Natural killer cell (primary cell): Measurements from ENCODE around the gene TMIGD1. TPM values are rescaled to one million over a fixed set of nuclear protein-coding genes. Genes with fewer than 3 reads are reported as not detected.
A peak's percentile ranks its signal among the peaks of the same experiment; 100 is the strongest.

ENCODE experiments used
- ATAC-seq, 3 donors: fragments of 150-1000 bp in 2 of 3; fragments of 200-7000 bp in 1 of 3; cut with Tn5 transposase; 1 replicate in 1 of 3; 2 replicates in 2 of 3; pipeline ENCODE4 v1.10.0; 2021; ENCODE audit warnings: mild to moderate bottlenecking in 2 of 3, moderate library complexity in 2 of 3
- DNase-seq, 2 donors: peaks; one replicate each; pipeline versions ENCODE4 v3.0.0 to v3.0.0-alpha.2; 2013 to 2021; ENCODE audit warnings: mixed read lengths in 1 of 2
- H3K27ac ChIP-seq: one replicate; pipeline ENCODE4 v1.5.1; 2013; ENCODE audit warnings: mild to moderate bottlenecking, low read length
- H3K27me3 ChIP-seq: one replicate; pipeline ENCODE4 v1.6.1; 2013; ENCODE audit warnings: low read length; ENCODE audit not compliant: control insufficient read depth, insufficient read depth
- H3K36me3 ChIP-seq: one replicate; pipeline ENCODE4 v1.6.1; 2013; ENCODE audit warnings: low read length; ENCODE audit not compliant: control insufficient read depth, insufficient read depth
- H3K4me1 ChIP-seq: one replicate; pipeline ENCODE4 v1.6.1; 2013; ENCODE audit warnings: low read length; ENCODE audit not compliant: control insufficient read depth, insufficient read depth
- H3K4me3 ChIP-seq: one replicate; pipeline ENCODE4 v1.5.1; 2013; ENCODE audit warnings: low read length
- H3K9me3 ChIP-seq: one replicate; pipeline ENCODE4 v1.6.1; 2013; ENCODE audit warnings: low read length; ENCODE audit not compliant: control insufficient read depth, insufficient read depth
- H3K27ac Mint-ChIP-seq, 2 donors: one replicate each; pipeline ENCODE4 v1.8.0; 2022; ENCODE audit warnings: mild to moderate bottlenecking in 2 of 2, mixed read lengths in 2 of 2, moderate library complexity in 1 of 2
- H3K27me3 Mint-ChIP-seq, 2 donors: one replicate each; pipeline ENCODE4 v1.8.0; 2022; ENCODE audit warnings: low read depth in 2 of 2, mixed read lengths in 2 of 2
- H3K36me3 Mint-ChIP-seq: one replicate; pipeline ENCODE4 v1.8.0; 2022; ENCODE audit warnings: mixed read lengths
- H3K4me1 Mint-ChIP-seq, 2 donors: one replicate each; pipeline ENCODE4 v1.8.0; 2022; ENCODE audit warnings: mixed read lengths in 2 of 2
- H3K4me3 Mint-ChIP-seq: one replicate; pipeline ENCODE4 v1.8.0; 2022; ENCODE audit warnings: mild to moderate bottlenecking, moderate library complexity, mixed read lengths
- H3K9me3 Mint-ChIP-seq, 2 donors: one replicate each; pipeline ENCODE4 v1.8.0; 2022; ENCODE audit warnings: mixed read lengths in 2 of 2
- WGBS: methylation state at CpG from one replicate; pipeline ENCODE4 v1.1.7; 2013; ENCODE audit warnings: missing lambda C conversion rate; ENCODE audit not compliant: insufficient coverage; 5-methylcytosine and 5-hydroxymethylcytosine counted together
- intact Hi-C: fragments of 100-400 bp; cut with micrococcal nuclease; formaldehyde crosslinking; loops from one replicate; pipeline ENCODE4 v1.14.2; 2022
- total RNA-seq, 4 donors: library from RNA; stranded (reverse); fragments of 120-200 nt in 1 of 4; gene quantifications; one replicate each; pipeline versions ENCODE4 v1.2.3 to v1.2.4, GENCODE V29; 2013 to 2022
- TF ChIP-seq, protein P1 (sequence below): fragments of 200-600 bp; IDR thresholded peaks from one replicate; pipeline ENCODE4 v1.8.0; 2022; ENCODE audit warnings: antibody characterized with exemption

The TMIGD1 gene
- total RNA-seq, 3 donors from 2014 or later (not counting 1 experiment from before 2014, with no cell fraction given): not detected

DNA sequence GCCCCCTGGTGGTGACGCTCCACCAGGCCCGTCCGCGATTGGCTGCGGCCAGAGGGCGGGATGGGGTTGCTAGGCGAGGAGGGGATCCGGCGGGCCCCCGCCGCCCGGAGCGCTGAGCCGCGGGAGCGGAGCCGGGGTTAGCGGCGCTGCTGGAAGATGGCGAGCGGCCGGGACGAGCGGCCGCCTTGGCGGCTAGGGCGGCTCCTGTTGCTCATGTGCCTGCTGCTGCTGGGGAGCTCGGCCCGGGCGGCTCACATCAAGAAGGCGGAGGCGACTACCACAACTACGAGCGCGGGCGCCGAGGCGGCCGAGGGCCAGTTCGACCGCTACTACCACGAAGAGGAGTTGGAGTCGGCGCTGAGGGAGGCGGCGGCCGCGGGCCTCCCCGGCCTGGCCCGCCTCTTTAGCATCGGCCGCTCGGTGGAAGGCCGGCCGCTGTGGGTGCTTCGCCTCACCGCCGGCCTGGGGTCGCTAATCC, 45.0 kb upstream of the TMIGD1 start, which contains the start of gene CPD:
Gene CPD (plus strand): TSS at position 103 of the 478 bp plus-strand sequence. CDS start 54 bp downstream, at position 157.
- Mint-ChIP-seq H3K9me3 (no peaks in the 10 kb centered on the region), H3K27me3 (peaks cover 0 to 6% of the 10 kb centered on the region in 2 donors), H3K27ac (peak within 1 kb of the TSS; percentile 83 to 93), H3K4me1 (peaks cover 54 to 59% of the 10 kb centered on the region in 2 donors), H3K36me3 (no peaks in the 10 kb centered on the region), H3K4me3 (peak within 1 kb of the TSS; percentile 93)
- ATAC-seq: peak; percentile 90 to 97 (median 92)
- H3K4me3 ChIP-seq: peak within 1 kb of the TSS; percentile 83
- no peaks in the 10 kb centered on the region for H3K27me3 ChIP-seq
- intact Hi-C loops: loop anchor here (1.0 to 5.0 kb wide), 3 partner anchors 16 to 87 kb away; partner anchors contain the start of gene BLMH
- under 1% methylated on average over 59 of the region's 59 CpGs for WGBS
- H3K27ac ChIP-seq: peak within 1 kb of the TSS; percentile 81
- peak; percentile 98 for DNase-seq
- TF ChIP-seq, protein P1, sequence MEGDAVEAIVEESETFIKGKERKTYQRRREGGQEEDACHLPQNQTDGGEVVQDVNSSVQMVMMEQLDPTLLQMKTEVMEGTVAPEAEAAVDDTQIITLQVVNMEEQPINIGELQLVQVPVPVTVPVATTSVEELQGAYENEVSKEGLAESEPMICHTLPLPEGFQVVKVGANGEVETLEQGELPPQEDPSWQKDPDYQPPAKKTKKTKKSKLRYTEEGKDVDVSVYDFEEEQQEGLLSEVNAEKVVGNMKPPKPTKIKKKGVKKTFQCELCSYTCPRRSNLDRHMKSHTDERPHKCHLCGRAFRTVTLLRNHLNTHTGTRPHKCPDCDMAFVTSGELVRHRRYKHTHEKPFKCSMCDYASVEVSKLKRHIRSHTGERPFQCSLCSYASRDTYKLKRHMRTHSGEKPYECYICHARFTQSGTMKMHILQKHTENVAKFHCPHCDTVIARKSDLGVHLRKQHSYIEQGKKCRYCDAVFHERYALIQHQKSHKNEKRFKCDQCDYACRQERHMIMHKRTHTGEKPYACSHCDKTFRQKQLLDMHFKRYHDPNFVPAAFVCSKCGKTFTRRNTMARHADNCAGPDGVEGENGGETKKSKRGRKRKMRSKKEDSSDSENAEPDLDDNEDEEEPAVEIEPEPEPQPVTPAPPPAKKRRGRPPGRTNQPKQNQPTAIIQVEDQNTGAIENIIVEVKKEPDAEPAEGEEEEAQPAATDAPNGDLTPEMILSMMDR: no peak
- peaks cover 21% of the 10 kb centered on the region for H3K4me1 ChIP-seq
- H3K36me3 ChIP-seq: no peaks in the 10 kb centered on the region
- no peaks in the 10 kb centered on the region for H3K9me3 ChIP-seq

DNA sequence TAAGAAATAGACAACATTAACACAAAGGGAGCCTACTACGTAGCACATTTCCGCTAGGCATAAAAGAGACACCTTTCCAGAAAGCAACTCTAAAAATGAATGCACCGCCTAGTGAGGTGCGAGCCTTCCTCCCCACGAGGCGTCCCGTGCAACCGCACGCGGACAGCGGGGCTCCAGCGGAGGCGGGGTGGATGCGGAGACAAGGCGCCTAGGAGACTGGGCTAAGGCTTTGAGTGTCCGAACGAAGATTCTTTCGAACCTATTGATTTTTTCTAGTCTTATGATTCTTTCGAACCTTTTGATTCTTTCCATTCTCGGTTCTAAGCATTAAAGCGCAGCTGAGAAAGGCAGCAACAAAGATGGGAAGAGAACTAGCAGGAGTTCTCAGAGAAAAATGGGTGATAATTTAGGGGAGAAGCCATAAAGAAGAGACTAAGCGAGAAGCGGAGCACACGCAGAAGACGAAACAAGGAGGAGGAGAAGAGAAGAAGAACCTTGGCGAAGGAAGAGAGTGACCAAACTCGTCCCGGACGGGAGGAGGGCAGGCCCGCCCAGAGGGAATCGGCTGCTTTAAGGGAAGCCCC, 44.5 kb upstream of the TMIGD1 start:
- Mint-ChIP-seq H3K36me3 (no peaks in the 10 kb centered on the region), H3K27ac (peak overlapping the region; percentile 83 to 93), H3K4me1 (peaks cover 50 to 55% of the 10 kb centered on the region in 2 donors), H3K9me3 (no peaks in the 10 kb centered on the region), H3K4me3 (peak overlapping the region; percentile 93), H3K27me3 (peaks cover 0 to 6% of the 10 kb centered on the region in 2 donors)
- peak; percentile 48 to 50 (median 49) for ATAC-seq
- Histone ChIP-seq H3K4me3 (peak overlapping the region; percentile 83), H3K27me3 (no peaks in the 10 kb centered on the region), H3K4me1 (peaks cover 21% of the 10 kb centered on the region), H3K9me3 (no peaks in the 10 kb centered on the region), H3K36me3 (no peaks in the 10 kb centered on the region), H3K27ac (peak overlapping the region; percentile 81)
- intact Hi-C loops: loop anchor here (1.0 to 5.0 kb wide), 3 partner anchors 15 to 86 kb away; partner anchors contain the start of gene BLMH
- TF ChIP-seq, protein P1: no peak
- peak; percentile 58 to 84 for DNase-seq
- under 1% methylated on average over 31 of the region's 31 CpGs for WGBS

DNA sequence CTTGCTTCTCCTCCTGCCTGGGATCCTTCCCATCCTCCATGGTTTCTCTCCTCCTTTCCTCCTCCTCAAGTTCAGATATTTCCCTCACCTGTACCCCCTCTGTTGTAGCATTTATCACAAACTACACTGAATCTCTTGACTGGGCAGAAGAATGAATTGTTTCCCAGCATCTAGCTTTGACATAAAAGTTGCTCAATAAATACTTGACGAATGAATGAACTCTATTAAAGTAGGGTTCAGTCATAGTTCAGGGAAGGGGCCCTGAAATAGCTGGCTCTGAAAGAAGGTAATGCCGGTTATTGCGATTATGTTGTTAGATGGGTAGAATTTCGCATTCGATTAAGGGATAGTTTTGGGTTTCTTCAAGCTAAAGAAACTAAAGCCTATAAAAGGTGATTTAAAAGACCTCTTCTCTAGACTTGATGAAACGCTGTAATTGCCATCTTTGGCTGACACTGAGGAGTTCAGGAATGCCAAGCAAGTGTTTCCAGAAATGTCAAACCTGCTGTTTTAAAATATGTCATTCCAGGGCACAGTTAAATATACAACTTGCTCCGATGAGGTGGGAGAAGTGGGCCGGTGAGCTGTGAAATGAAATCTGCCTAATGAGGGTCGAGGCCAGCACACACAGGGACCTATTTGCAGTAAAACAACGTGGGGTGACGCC, 43.9 kb upstream of the TMIGD1 start:
- no peak for DNase-seq
- H3K27ac Mint-ChIP-seq: peak overlapping the region; percentile 83 to 93
- intact Hi-C loops: loop anchor here (1.0 to 5.0 kb wide), 3 partner anchors 14 to 85 kb away; partner anchors contain the start of gene BLMH
- 62% methylated on average over 11 of the region's 11 CpGs for WGBS
- no peak for ATAC-seq
- peaks cover 48 to 55% of the 10 kb centered on the region in 2 donors for H3K4me1 Mint-ChIP-seq
- H3K9me3 Mint-ChIP-seq: no peaks in the 10 kb centered on the region
- Histone ChIP-seq H3K27me3 (no peaks in the 10 kb centered on the region), H3K9me3 (no peaks in the 10 kb centered on the region), H3K4me1 (peaks cover 21% of the 10 kb centered on the region), H3K4me3 (peak overlapping the region; percentile 83), H3K36me3 (no peaks in the 10 kb centered on the region), H3K27ac (peak overlapping the region; percentile 81)
- peak overlapping the region; percentile 93 for H3K4me3 Mint-ChIP-seq
- TF ChIP-seq, protein P1: no peak
- H3K36me3 Mint-ChIP-seq: no peaks in the 10 kb centered on the region
- H3K27me3 Mint-ChIP-seq: peaks cover 0 to 6% of the 10 kb centered on the region in 2 donors
